AG09309 (cell line): ENCODE results near the gene WRAP73.

ENCODE experiments used
- DNase-seq: peaks from one replicate; pipeline ENCODE4 v3.0.0-alpha.2; 2010; ENCODE audit warnings: low read depth
- H3K4me3 ChIP-seq: 2 replicates; pipeline ENCODE4 v1.5.1; 2011; ENCODE audit warnings: mild to moderate bottlenecking, low read depth, low read length, moderate library complexity; ENCODE audit not compliant: control insufficient read depth
- CTCF ChIP-seq: IDR thresholded peaks from 2 replicates; pipeline ENCODE4 v1.5.1; 2011; ENCODE audit warnings: mild to moderate bottlenecking, low read depth, low read length, inconsistent platforms; ENCODE audit not compliant: insufficient read depth, control insufficient read depth; ENCODE audit errors: missing control alignments

Gene WRAP73

DNA sequence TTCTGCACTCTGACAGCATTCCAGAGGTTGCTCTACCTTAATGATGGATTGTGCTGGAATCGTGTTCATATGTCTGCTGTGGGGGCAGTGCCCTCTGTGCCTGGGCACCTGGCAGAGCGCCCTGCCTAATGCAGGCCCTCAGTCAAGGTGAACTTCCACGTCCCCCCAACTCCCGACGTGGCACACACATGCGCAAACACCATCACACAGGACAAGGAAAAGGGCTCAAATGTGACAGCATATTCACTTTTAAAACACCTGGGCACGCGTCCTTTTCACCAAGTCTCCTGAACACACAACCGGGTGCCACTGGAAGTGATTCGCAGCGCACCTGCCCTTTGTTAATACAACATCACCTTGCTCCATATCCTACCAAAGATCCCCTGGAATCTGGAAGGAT, 13.4 kb downstream of the WRAP73 start:
- DNase-seq: no peak
- TF ChIP-seq CTCF: no peak
- H3K4me3 ChIP-seq: no peak overlapping the region

DNA sequence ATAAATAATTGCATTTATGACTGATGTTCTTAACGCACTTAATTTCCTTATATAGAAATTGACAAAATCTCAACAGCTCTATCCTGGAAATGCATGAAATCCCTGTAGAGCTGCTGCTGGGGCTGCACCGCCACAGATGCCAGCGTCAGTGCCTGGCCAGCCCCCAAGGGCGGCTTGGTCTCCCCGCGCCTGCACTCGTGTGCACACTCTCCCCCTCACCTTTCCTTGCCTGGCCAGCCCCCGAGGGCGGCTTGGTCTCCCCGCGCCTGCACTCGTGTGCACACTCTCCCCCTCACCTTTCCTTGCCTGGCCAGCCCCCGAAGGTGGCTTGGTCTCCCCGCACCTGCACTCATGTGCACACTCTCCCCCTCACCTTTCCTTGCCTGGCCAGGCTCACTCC, 13.8 kb downstream of the WRAP73 start:
- H3K4me3 ChIP-seq: no peak overlapping the region
- TF ChIP-seq CTCF: no peak

GRCh38 chr1:3634059-3634800, 15.7 kb downstream of the WRAP73 start:
- no peak overlapping the region for H3K4me3 ChIP-seq
- DNase-seq: no peak
- TF ChIP-seq CTCF: no peak

More for the DNA sequence above, 13.8 kb downstream of the WRAP73 start:
- DNase-seq: no peak

DNA sequence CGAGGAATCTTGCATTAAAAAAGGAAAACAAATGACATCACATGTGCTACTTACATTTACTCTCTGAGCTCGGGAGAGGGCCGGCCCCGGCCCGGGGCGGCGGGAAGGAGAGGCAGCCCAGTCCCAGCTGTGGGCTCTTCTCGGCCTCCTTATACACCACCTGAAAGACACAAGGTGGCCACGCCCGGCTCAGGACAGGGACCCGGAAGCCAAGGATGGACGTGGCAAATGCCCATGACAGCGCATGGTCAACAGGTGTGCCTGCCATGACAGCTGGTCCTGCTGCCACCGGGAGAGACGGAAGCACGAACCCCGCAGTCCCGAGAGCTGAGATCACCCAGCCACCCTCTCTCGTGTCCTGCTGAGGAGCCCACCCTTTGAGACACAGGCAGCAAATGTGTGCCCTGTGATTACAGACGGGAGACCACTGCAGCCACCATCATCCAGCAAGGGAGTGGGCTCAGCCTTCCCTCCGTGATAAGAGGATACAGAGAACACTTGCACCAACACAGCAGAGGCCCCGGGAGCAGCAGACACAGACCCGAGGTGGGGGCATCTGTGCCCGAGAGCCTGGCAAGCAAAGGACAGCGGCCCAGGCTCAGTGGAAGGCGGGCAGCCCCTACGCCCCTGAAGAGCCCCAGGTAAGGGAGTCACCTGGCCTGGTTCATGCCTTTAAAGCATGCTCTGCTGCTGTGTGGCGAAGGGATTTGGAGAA, 16.4 kb downstream of the WRAP73 start:
- DNase-seq: no peak
- TF ChIP-seq CTCF: no peak
- no peak overlapping the region for H3K4me3 ChIP-seq

- no peak overlapping the region for H3K4me3 ChIP-seq
- no peak for TF ChIP-seq CTCF
- no peak for DNase-seq
These were observed 17.1 kb downstream of the WRAP73 start for GRCh38 chr1:3632716-3633343.

GRCh38 chr1:3632298-3632697, 17.6 kb downstream of the WRAP73 start:
- no peak for TF ChIP-seq CTCF
- DNase-seq: no peak
- no peak overlapping the region for H3K4me3 ChIP-seq
